DMS79 treated with DMSO at 0.1 percent for 48 hours (cell line): ENCODE data around the gene BIK.
"Not testable (repeated sequence)": the region's sequence is repeated elsewhere in the genome, so short reads cannot be mapped to it uniquely, and the experiment has no call there.

Experiments used
- DNase-seq: peaks from one replicate; lab custom pipeline; 2025; lab: John Stamatoyannopoulos, UW

BIK gene

GRCh38 chr22:43136255-43136654 lies 25.7 kb downstream of the BIK start:
- DNase-seq: no peak

DNA sequence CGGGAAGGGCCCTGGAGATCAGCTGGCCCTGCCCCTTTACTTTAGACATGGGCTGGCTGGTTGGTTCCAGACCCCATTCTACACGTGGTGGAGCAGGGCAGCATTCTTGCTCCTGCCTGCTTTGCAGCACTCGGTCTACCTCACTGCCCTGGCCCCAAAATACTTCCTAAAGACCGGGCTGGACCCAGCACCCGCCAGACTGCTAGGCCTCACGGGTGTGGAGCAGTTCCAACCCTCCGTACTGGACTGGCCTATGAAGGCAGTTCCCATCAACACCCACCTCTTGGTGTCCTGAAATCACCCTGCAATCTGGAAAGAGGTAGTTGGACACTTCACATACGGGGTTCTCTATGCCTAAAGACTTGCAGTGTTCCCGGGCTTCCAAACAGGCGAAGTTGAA lies 26.3 kb downstream of the BIK start:
- DNase-seq: no peak

GRCh38 chr22:43142880-43143562 lies 32.5 kb downstream of the BIK start, which contains the start of gene MCAT:
TSS of gene MCAT (minus strand) at chr22:43143398. CDS start at chr22:43143348, 50 bp downstream.
- DNase-seq: peak; percentile 54

DNA sequence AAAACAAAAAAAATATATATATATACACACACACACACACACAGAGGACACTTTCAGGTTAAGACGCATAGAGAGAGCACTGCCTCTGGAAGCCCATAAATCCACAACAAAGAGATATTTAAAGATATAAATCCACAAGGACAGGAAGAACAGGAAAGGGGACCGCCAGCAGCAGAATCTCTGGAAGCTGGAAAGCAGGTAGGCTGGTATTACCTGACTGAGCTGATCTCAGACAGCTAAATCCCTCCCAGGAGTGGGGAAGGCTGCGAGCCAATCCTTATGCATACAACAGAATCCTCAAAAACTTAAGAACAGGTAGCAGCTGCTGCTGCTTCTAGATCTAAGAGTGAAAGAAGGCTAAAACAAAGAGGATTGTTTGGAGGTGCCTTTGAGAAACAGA lies 34.4 kb downstream of the BIK start:
- no peak for DNase-seq

DNA sequence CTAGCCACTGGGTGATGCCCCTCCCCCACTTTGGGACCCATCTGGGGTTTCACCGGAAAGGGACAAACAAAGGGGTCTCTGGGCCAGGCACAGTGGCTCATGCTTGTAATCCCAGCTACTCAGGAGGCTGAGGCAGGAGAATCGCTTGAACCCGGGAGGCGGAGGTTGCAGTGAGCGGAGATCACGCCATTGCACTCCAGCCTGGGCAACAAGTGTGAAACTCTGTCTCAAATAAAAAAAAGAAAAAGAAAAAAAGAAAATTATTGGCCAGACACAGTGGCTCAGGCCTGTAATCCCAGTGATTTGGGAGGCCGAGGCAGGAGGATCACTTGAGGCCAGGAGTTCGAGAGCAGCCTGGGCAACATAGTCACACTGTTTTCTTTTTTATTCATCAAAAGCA lies 34.8 kb downstream of the BIK start:
- not testable (repeated sequence) for DNase-seq

GRCh38 chr22:43146332-43146731 lies 35.8 kb downstream of the BIK start:
- not testable (repeated sequence) for DNase-seq

GRCh38 chr22:43147821-43148220 lies 37.3 kb downstream of the BIK start:
- DNase-seq: no peak

DNA sequence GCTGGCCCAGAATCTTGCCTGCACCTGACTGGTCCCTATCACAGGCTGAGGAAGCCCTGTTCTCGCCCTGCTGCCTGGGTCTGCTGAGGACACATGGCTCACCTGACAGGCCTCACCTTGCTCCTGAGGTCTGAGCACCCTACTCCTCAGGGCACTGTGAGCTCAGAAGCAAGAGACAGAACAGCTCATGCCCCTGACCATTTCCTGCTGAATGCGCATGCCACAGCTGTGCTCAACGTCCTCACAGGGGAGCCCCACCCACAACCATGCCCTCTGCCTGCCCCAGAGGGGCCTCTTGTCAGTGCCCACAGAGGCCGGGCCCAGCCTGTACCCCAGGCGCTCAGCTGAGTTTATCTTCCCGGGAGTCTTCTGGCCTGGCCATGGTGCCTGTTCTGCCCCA lies 38.0 kb downstream of the BIK start:
- no peak for DNase-seq

GRCh38 chr22:43150731-43151206 lies 40.2 kb downstream of the BIK start:
- DNase-seq: no peak

- no peak for DNase-seq
These were observed 40.9 kb downstream of the BIK start, which contains the start of gene TSPO for GRCh38 chr22:43151251-43152002. TSS of gene TSPO (plus strand) at chr22:43151559. CDS start at chr22:43159239, 7,680 bp downstream.

- DNase-seq: no peak
These were observed 41.4 kb downstream of the BIK start for GRCh38 chr22:43152003-43152356.

GRCh38 chr22:43152357-43153071 lies 42.0 kb downstream of the BIK start:
- no peak for DNase-seq

DNA sequence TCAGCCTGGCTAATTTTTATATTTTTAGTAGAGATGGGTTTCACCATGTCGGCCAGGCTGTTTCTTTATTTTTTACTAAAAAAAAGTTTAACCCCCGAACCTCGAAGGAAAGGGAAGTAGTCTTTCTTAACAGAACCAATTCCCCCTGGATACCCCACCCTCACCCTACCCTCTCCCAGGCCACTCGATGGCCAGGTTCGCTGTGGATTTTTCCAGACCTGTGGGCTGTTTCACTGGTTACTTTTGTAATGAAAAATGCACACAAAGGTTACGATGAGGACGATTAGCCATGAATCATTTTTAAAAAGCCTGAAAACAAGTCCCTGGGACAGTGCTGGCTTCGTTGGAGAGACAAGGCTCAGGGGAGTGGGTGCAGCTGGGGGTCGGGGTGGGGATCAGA lies 43.3 kb downstream of the BIK start:
- no peak for DNase-seq

- no peak for DNase-seq
These were observed 44.5 kb downstream of the BIK start for GRCh38 chr22:43154887-43155536.

DNA sequence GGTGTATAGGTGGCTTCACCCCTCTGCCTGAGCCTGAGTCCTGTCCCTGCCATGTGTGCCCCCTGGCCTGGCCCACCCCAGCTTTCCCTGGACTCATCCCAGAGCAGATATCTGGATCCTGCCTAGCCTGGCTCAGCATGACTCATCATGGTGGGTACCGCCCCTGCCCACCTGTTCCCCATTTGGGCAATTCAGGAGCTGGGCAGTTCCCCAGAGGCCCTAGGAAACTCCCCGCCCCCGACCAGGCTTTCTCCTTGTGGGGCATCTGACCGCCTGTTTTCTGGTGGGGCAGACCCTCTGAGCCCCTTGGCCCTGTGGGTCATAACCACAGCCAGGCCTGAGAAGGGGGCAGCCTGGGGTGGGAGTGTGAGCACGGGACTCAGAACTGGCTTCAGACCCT lies 45.2 kb downstream of the BIK start:
- DNase-seq: no peak

- no peak for DNase-seq
These were observed 45.9 kb downstream of the BIK start for GRCh38 chr22:43156413-43156812.

GRCh38 chr22:43157874-43158546 lies 47.5 kb downstream of the BIK start:
- no peak for DNase-seq

- no peak for DNase-seq
These were observed 48.4 kb downstream of the BIK start for GRCh38 chr22:43158778-43159483.

DNA sequence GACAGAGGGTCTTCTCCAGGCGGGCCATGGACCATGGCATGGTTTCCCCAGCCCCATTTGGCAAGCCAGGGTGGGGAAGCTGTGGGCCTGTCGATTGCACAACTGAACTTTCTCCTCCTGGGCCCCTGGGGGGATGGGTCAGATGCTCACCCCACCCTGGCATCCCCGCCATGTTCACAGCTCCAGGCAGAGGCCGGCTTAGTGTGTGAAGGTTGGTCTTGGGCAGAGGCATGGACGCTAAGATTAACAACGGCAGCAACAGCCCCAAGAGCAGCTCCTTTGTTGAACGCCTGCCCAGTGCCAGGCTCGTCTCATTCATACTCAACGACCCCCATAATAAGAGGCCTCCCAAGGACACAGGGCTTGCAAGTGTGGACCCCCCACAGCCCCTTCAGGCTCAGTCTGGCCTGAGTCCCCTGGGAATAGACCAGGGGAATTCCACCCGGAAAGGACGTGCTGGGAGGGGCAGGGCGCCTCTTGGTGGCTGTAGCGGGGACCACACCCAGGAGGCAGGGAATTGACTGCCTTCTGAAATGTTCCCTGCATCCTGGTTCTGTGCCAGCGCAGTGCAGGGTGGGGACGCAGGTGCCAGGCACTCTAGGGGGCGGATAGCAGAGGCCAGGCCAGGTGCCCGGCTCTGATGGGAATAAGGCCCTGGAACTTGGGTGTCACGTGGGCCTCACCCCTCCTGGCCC lies 49.1 kb downstream of the BIK start:
- no peak for DNase-seq

DNA sequence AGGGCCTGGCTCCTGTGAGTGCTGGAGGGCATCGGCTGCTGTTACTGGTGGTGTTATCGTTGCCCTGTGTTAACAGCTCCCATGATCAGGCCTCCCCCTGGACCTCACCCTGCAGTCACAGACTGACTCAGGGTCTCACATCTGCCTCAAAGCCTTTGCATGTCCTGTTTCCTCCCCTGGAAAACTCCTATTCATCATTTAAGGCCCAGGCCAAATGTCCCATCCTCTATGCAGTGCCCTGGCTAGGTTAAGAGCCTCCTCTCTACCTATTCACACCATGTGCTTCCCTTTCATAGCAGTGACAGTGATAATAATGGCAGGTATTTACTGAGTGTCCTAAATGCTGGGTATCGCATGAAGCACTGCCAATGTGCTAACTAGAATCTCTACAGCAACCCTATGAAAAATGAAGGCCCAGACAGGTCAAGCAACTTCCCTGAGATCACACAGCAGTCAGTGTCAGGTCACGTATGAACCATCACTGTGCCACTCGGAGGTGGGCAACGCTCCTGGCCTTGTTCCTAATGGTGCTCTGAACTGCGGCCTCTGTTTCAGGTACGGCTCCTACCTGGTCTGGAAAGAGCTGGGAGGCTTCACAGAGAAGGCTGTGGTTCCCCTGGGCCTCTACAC lies 50.1 kb downstream of the BIK start:
- no peak for DNase-seq
